ENCODE data around the gene TAF11.

Gene TAF11

GRCh38 chr6:34901930-34902329, 14.1 kb upstream of the TAF11 start:
- TF ChIP-seq MAX (IDR thresholded peaks at IDR 0.05) (no peak), TAF1 (IDR thresholded peaks at IDR 0.05; ENCODE audit: low read depth) (no peak), CEBPB (IDR thresholded peaks at IDR 0.05) (no peak), TEAD4 (IDR thresholded peaks at IDR 0.05) (no peak), USF1 (IDR thresholded peaks at IDR 0.05) (no peak), NFIC (IDR thresholded peaks at IDR 0.05) (no peak), FOXM1 (IDR thresholded peaks at IDR 0.05; ENCODE audit: borderline replicate concordance, low read depth) (no peak), YY1 (IDR thresholded peaks at IDR 0.05; ENCODE audit: low read depth) (no peak), EGR1 (IDR thresholded peaks at IDR 0.05) (no peak), EP300 (IDR thresholded peaks at IDR 0.05; ENCODE audit: borderline replicate concordance) (no peak), TCF12 (IDR thresholded peaks at IDR 0.05; ENCODE audit: low read depth) (no peak), CREB1 (IDR thresholded peaks at IDR 0.05; ENCODE audit: low read depth) (no peak), ZBTB7A (IDR thresholded peaks at IDR 0.05; ENCODE audit: low read depth) (no peak), RAD21 (IDR thresholded peaks at IDR 0.05; ENCODE audit: low read depth) (no peak)
- TF ChIP-seq, protein P1, sequence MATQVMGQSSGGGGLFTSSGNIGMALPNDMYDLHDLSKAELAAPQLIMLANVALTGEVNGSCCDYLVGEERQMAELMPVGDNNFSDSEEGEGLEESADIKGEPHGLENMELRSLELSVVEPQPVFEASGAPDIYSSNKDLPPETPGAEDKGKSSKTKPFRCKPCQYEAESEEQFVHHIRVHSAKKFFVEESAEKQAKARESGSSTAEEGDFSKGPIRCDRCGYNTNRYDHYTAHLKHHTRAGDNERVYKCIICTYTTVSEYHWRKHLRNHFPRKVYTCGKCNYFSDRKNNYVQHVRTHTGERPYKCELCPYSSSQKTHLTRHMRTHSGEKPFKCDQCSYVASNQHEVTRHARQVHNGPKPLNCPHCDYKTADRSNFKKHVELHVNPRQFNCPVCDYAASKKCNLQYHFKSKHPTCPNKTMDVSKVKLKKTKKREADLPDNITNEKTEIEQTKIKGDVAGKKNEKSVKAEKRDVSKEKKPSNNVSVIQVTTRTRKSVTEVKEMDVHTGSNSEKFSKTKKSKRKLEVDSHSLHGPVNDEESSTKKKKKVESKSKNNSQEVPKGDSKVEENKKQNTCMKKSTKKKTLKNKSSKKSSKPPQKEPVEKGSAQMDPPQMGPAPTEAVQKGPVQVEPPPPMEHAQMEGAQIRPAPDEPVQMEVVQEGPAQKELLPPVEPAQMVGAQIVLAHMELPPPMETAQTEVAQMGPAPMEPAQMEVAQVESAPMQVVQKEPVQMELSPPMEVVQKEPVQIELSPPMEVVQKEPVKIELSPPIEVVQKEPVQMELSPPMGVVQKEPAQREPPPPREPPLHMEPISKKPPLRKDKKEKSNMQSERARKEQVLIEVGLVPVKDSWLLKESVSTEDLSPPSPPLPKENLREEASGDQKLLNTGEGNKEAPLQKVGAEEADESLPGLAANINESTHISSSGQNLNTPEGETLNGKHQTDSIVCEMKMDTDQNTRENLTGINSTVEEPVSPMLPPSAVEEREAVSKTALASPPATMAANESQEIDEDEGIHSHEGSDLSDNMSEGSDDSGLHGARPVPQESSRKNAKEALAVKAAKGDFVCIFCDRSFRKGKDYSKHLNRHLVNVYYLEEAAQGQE (IDR thresholded peaks at IDR 0.05; ENCODE audit: low read depth), result no peak

- no peak for TF ChIP-seq TAF1 (IDR thresholded peaks at IDR 0.05; ENCODE audit: low read depth)
- TF ChIP-seq YY1 (IDR thresholded peaks at IDR 0.05; ENCODE audit: low read depth), result no peak
- no peak for TF ChIP-seq USF1 (IDR thresholded peaks at IDR 0.05)
- TF ChIP-seq EP300 (IDR thresholded peaks at IDR 0.05; ENCODE audit: borderline replicate concordance), result no peak
- TF ChIP-seq, protein P1 (IDR thresholded peaks at IDR 0.05; ENCODE audit: low read depth), result no peak
- TF ChIP-seq MAX (IDR thresholded peaks at IDR 0.05), result no peak
- TF ChIP-seq NFIC (IDR thresholded peaks at IDR 0.05), result no peak
- no peak for TF ChIP-seq TCF12 (IDR thresholded peaks at IDR 0.05; ENCODE audit: low read depth)
- TF ChIP-seq TEAD4 (IDR thresholded peaks at IDR 0.05), result no peak
- no peak for TF ChIP-seq FOXM1 (IDR thresholded peaks at IDR 0.05; ENCODE audit: borderline replicate concordance, low read depth)
- no peak for TF ChIP-seq ZBTB7A (IDR thresholded peaks at IDR 0.05; ENCODE audit: low read depth)
- no peak for TF ChIP-seq RAD21 (IDR thresholded peaks at IDR 0.05; ENCODE audit: low read depth)
- no peak for TF ChIP-seq CEBPB (IDR thresholded peaks at IDR 0.05)
- no peak for TF ChIP-seq EGR1 (IDR thresholded peaks at IDR 0.05)
- TF ChIP-seq CREB1 (IDR thresholded peaks at IDR 0.05; ENCODE audit: low read depth), result no peak
Observed at GRCh38 chr6:34900321-34901031, 12.6 kb upstream of the TAF11 start.

DNA sequence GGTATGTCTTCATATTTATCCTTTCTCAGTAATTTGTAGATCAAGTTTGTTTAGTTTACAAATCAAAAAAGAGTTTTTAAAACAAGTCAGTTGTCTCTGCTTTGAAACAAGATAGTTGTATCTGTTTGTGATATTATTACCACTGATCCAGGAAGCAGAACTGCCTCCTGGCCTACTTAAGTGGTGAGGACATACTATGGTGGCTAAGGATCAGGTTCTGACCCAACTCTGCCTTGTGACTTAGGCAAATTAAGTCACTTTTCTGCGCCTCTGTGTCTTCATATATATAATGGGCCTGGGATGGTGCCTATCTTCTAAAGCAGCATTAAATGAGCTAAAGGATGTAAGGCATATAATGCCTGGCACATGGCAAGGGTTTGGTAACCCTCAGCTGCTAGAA, 9.9 kb upstream of the TAF11 start:
- TF ChIP-seq FOXM1 (IDR thresholded peaks at IDR 0.05; ENCODE audit: borderline replicate concordance, low read depth), result no peak

- no peak for TF ChIP-seq NFIC (IDR thresholded peaks at IDR 0.05)
- TF ChIP-seq TAF1 (IDR thresholded peaks at IDR 0.05; ENCODE audit: low read depth), result no peak
- no peak for TF ChIP-seq EP300 (IDR thresholded peaks at IDR 0.05; ENCODE audit: borderline replicate concordance)
- no peak for TF ChIP-seq TCF12 (IDR thresholded peaks at IDR 0.05; ENCODE audit: low read depth)
- TF ChIP-seq CEBPB (IDR thresholded peaks at IDR 0.05), result no peak
- no peak for TF ChIP-seq USF1 (IDR thresholded peaks at IDR 0.05)
- TF ChIP-seq TEAD4 (IDR thresholded peaks at IDR 0.05), result no peak
- TF ChIP-seq FOXM1 (IDR thresholded peaks at IDR 0.05; ENCODE audit: borderline replicate concordance, low read depth), result no peak
- TF ChIP-seq MAX (IDR thresholded peaks at IDR 0.05), result no peak
- no peak for TF ChIP-seq EGR1 (IDR thresholded peaks at IDR 0.05)
- TF ChIP-seq CREB1 (IDR thresholded peaks at IDR 0.05; ENCODE audit: low read depth), result no peak
- no peak for TF ChIP-seq YY1 (IDR thresholded peaks at IDR 0.05; ENCODE audit: low read depth)
- no peak for TF ChIP-seq RAD21 (IDR thresholded peaks at IDR 0.05; ENCODE audit: low read depth)
Observed at GRCh38 chr6:34897130-34897529, 9.3 kb upstream of the TAF11 start.

DNA sequence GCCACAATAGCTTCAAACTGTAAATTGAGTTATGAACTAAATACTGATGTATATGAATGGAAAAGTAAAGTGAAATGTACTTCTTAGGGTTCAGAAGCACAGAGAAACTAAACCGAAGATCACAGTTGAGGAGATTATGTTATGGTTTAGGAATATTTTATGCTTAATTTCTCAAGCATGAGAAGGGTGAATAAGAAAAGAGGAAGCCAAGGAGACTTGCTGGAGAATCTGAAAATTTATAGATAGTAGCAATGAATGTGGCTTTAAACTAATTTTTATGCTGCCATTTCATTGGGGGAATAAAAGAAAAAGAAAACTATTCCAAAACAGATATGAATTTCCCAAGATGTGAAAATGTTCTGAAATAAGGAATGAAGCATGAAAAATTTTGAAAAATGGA, 6.9 kb upstream of the TAF11 start:
- TF ChIP-seq TCF12 (IDR thresholded peaks at IDR 0.05; ENCODE audit: low read depth) (no peak), FOXM1 (IDR thresholded peaks at IDR 0.05; ENCODE audit: borderline replicate concordance, low read depth) (no peak)

All from Ishikawa (cell line).